K562 (cell line): ENCODE data around the gene SCAPER. TPM values are rescaled to one million over a fixed set of nuclear protein-coding genes. Genes with fewer than 3 reads are reported as not detected.

Source experiments
- ATAC-seq: fragments of 200-7000 bp; cut with Tn5 transposase; 3 replicates; pipeline ENCODE4 v1.9.1; 2020; ENCODE audit warnings: moderate library complexity
- BruUV-seq: library from RNA; stranded (reverse); fragments of 400-500 nt; replicated peaks from 2 replicates; lab custom pipeline; 2021; lab: Mats Ljungman, UMichigan
- CTCF ChIA-PET: fragments of 300-600 bp; formaldehyde crosslinking; extraction: SDS; loops from one replicate; lab custom pipeline; 2021; ENCODE audit warnings: low intra/inter-chr PET ratio; lab: Yijun Ruan, JAX
- POLR2A ChIA-PET: fragments of 300-600, 350-650 bp; sonication (Branson Sonifier 250); formaldehyde crosslinking; extraction: SDS; loops from one replicate; lab custom pipeline; 2021; ENCODE audit warnings: antibody characterized with exemption, inconsistent platforms; lab: Yijun Ruan, JAX
- DNase-seq, 4 experiments: peaks; one replicate each; pipeline versions ENCODE4 v3.0.0 to v3.0.0-alpha.2; 2011 to 2018; ENCODE audit warnings: low spot score in 3 of 4, mixed read lengths in 3 of 4; ENCODE audit errors: extremely low read depth in 1 of 4
- FAIRE-seq: peaks from 2 replicates; lab custom pipeline; 2011; peaks lifted over from hg19 to GRCh38; lab: Jason Lieb, UNC
- H2AFZ ChIP-seq: 2 replicates; pipeline ENCODE4 v1.6.0; 2011; ENCODE audit warnings: low read depth, low read length, control low read depth, inconsistent platforms
- H3K27ac ChIP-seq: fragments of 200-600 bp; 3 replicates; pipeline ENCODE4 v1.8.0; 2011; ENCODE audit warnings: low read depth, mild to moderate bottlenecking, control low read depth, inconsistent platforms, low read length, moderate library complexity, mixed read lengths; ENCODE audit errors: extremely low read depth
- H3K27me3 ChIP-seq, 2 experiments: fragments of 300-600 bp in 1 of 2; 2 replicates in 1 of 2; 3 replicates in 1 of 2; pipeline versions ENCODE4 v1.6.0 to v1.8.0; 2011; ENCODE audit warnings: inconsistent platforms in 2 of 2, low read length in 2 of 2, mild to moderate bottlenecking in 1 of 2, mixed read lengths in 1 of 2, moderate library complexity in 1 of 2; ENCODE audit not compliant: control insufficient read depth in 2 of 2, insufficient read depth in 2 of 2
- H3K36me3 ChIP-seq: fragments of 300-600 bp; 3 replicates; pipeline ENCODE4 v1.8.0; 2011; ENCODE audit warnings: mild to moderate bottlenecking, low read length, inconsistent platforms; ENCODE audit not compliant: control insufficient read depth, insufficient read depth
- H3K4me1 ChIP-seq, 2 experiments: fragments of 200-600 bp in 1 of 2; replicated peaks in 1 of 2; 2 replicates in 1 of 2; 3 replicates in 1 of 2; pipeline versions ENCODE4 v1.5.1 to v1.8.0; 2011; ENCODE audit warnings: inconsistent platforms in 2 of 2, low read length in 2 of 2, mild to moderate bottlenecking in 1 of 2, mixed read lengths in 1 of 2, moderate library complexity in 1 of 2; ENCODE audit not compliant: control insufficient read depth in 2 of 2, insufficient read depth in 2 of 2
- H3K4me2 ChIP-seq: 2 replicates; pipeline ENCODE4 v1.6.1; 2011; ENCODE audit warnings: low read length, control low read depth, inconsistent platforms, mixed read lengths; ENCODE audit not compliant: insufficient read depth
- H3K4me3 ChIP-seq: fragments of 200-600 bp; sonication (generic), shearing (Covaris generic); 2 replicates; pipeline ENCODE4 v1.5.1; 2016; ENCODE audit warnings: control low read depth, inconsistent platforms
- H3K79me2 ChIP-seq: fragments of 200-600 bp; 3 replicates; pipeline ENCODE4 v1.8.0; 2011; ENCODE audit warnings: low read length, inconsistent platforms; ENCODE audit not compliant: control insufficient read depth, insufficient read depth
- H3K9ac ChIP-seq, 2 experiments: 2 replicates each; pipeline versions ENCODE4 v1.6.0 to v1.6.1; 2011; ENCODE audit warnings: low read depth in 2 of 2, low read length in 2 of 2, control low read depth in 1 of 2, inconsistent platforms in 1 of 2, mild to moderate bottlenecking in 1 of 2, mixed read lengths in 1 of 2; ENCODE audit not compliant: insufficient read depth in 1 of 2
- H3K9me1 ChIP-seq: one replicate; pipeline ENCODE4 v1.6.0; 2011; ENCODE audit warnings: inconsistent platforms, mild to moderate bottlenecking, low read length, moderate library complexity; ENCODE audit not compliant: control insufficient read depth, insufficient read depth
- H3K9me3 ChIP-seq: replicated peaks from 2 replicates; pipeline ENCODE4 v1.5.1; 2011; ENCODE audit warnings: low read depth, low read length, inconsistent platforms; ENCODE audit not compliant: control insufficient read depth, insufficient read depth
- H4K20me1 ChIP-seq: replicated peaks from 2 replicates; pipeline ENCODE4 v1.6.1; 2011; ENCODE audit warnings: low read length, inconsistent platforms, mixed read lengths; ENCODE audit not compliant: control insufficient read depth, insufficient read depth
- ATF1 ChIP-seq, 2 experiments: fragments of 450-650 bp in 1 of 2; IDR thresholded peaks; 2 replicates each; pipeline ENCODE4 v1.6.1; 2016; ENCODE audit warnings: missing compliant biosample characterization in 1 of 2, missing genetic modification characterization in 1 of 2
- BCL6 ChIP-seq: fragments of 250-450 bp; sonication (Bioruptor Pico); IDR thresholded peaks from 2 replicates; pipeline ENCODE4 v1.4.0; 2020
- E2F3 ChIP-seq: fragments of 250-450 bp; sonication (Bioruptor Pico); IDR thresholded peaks from 2 replicates; pipeline ENCODE4 v1.4.0; 2020; ENCODE audit warnings: mild to moderate bottlenecking
- HMG20A ChIP-seq: fragments of 450-650 bp; formaldehyde crosslinking; conservative IDR thresholded peaks from 2 replicates; pipeline ENCODE4 v1.4.0; 2020; ENCODE audit warnings: mild to moderate bottlenecking, mixed read lengths
- HMGN3 ChIP-seq: IDR thresholded peaks from 2 replicates; pipeline ENCODE4 v1.6.1; 2011; ENCODE audit warnings: borderline replicate concordance, low read depth, mild to moderate bottlenecking, mixed read lengths, low read length; ENCODE audit not compliant: insufficient read length; ENCODE audit errors: extremely low read depth
- HNRNPH1 ChIP-seq: fragments of 200-400 bp; formaldehyde crosslinking; optimal IDR thresholded peaks from 2 replicates; pipeline ENCODE3; 2017; ENCODE audit warnings: low read depth, mild to moderate bottlenecking, low read length, moderate library complexity
- KHSRP ChIP-seq: fragments of 450-650 bp; IDR thresholded peaks from 2 replicates; pipeline ENCODE4 v1.6.1; 2017
- NCOR1 ChIP-seq: fragments of 450-650 bp; IDR thresholded peaks from 2 replicates; pipeline ENCODE4 v1.6.1; 2016; ENCODE audit warnings: mild to moderate bottlenecking, moderate library complexity
- ZNF224 ChIP-seq: sonication (generic); formaldehyde crosslinking; IDR thresholded peaks from 2 replicates; pipeline ENCODE4 v1.8.0; 2022; ENCODE audit warnings: mild to moderate bottlenecking, missing genetic modification reagents
- ZNF395 ChIP-seq: fragments of 200-800 bp; sonication (Bioruptor generic); IDR thresholded peaks from 2 replicates; pipeline ENCODE4 v1.6.1; 2017; ENCODE audit warnings: missing genetic modification characterization, missing compliant biosample characterization
- ZNF717 ChIP-seq: fragments of 250-450 bp; sonication (Bioruptor Pico); IDR thresholded peaks from 2 replicates; pipeline ENCODE4 v1.5.0; 2021
- WGBS: fragments of 100-300 bp; shearing (Covaris generic); methylation state at CpG from one replicate; pipeline ENCODE4 v1.1.6; 2016; ENCODE audit warnings: low coverage, mixed read lengths; ENCODE audit not compliant: insufficient coverage; ENCODE audit errors: missing lambda C conversion rate; 5-methylcytosine and 5-hydroxymethylcytosine counted together
- in situ Hi-C: fragments of 300-500 bp; cut with MboI; formaldehyde crosslinking; loops from 4 replicates; pipeline ENCODE4 v1.15.0; 2018; ENCODE audit warnings: inconsistent platforms, mixed read lengths
- intact Hi-C: fragments of 100-400 bp; cut with micrococcal nuclease; formaldehyde crosslinking; loops from 2 replicates; pipeline ENCODE4 v1.14.2; 2022
- polyA plus RNA-seq, 8 experiments: library from polyadenylated mRNA; depleted of rRNA in 4 of 8; stranded (reverse) in 5 of 8; unstranded in 3 of 8; fragments of >200 nt; fragmentation: Nextera tagmentation in 2 of 8; fragmentation: Illumina TruSeq in 1 of 8; extraction: Ambion mirVana in 2 of 8; extraction: Trizol in 1 of 8; gene quantifications; 2 replicates each; pipeline versions ENCODE4 v1.2.1 to v1.2.3, GENCODE V29; 2011 to 2014; ENCODE audit warnings: inconsistent platforms in 1 of 8, missing spikeins in 1 of 8
- total RNA-seq, 7 experiments: library from RNA; depleted of rRNA in 6 of 7; stranded (reverse); fragments of >200 nt in 6 of 7; fragmentation: Illumina TruSeq in 2 of 7; extraction: Trizol in 2 of 7; gene quantifications; 2 replicates each; pipeline versions ENCODE4 v1.2.1 to v1.2.3, GENCODE V29; 2011 to 2021; ENCODE audit warnings: low replicate concordance in 1 of 7

The SCAPER gene
- total and polyA plus RNA-seq, 9 of the 15 experiments (the other 6 are each of a cell fraction or from before 2014, with no cell fraction given): 1.3 to 5.7 (median 3.2) TPM

GRCh38 chr15:76664895-76665294 lies 240.2 kb downstream of the SCAPER start (continued):
- no peak for TF ChIP-seq ATF1 (CRISPR knock-in tag; IDR thresholded peaks at IDR 0.05)
- TF ChIP-seq ATF1 (tag; IDR thresholded peaks at IDR 0.05): 0 out of 2 replicates have a peak, but pooled peaks have one; percentile 21

- ATAC-seq: no peak
- no peak for FAIRE-seq
- Histone ChIP-seq H3K27ac (no peak overlapping the region), H4K20me1 (no peaks in the 10 kb centered on the region), H3K27me3 (no peaks in the 10 kb centered on the region), H3K36me3 (no peaks in the 10 kb centered on the region), H3K4me3 (no peak overlapping the region), H3K9me1 (no peaks in the 10 kb centered on the region), H3K4me1 (no peaks in the 10 kb centered on the region), H3K9me3 (no peaks in the 10 kb centered on the region), H3K79me2 (no peaks in the 10 kb centered on the region), H2AFZ (no peak overlapping the region), H3K4me2 (no peak overlapping the region), H3K9ac (no peak overlapping the region)
- no peak for TF ChIP-seq KHSRP
- TF ChIP-seq BCL6 (CRISPR knock-in tag): no peak
- in situ Hi-C loops (no loop called here), intact Hi-C loops (no loop called here)
- POLR2A ChIA-PET: no interaction called here
- DNase-seq: no peak
- CTCF ChIA-PET: no interaction called here
- WGBS: 10% methylated on average over 2 of the region's 2 CpGs
- BruUV-seq: no TSS peak
Measured at GRCh38 chr15:76664411-76664810, 240.7 kb downstream of the SCAPER start.

GRCh38 chr15:76663529-76663928 lies 241.6 kb downstream of the SCAPER start:
- in situ Hi-C loops (no loop called here), intact Hi-C loops (no loop called here)
- WGBS: 4% methylated on average over 2 of the region's 2 CpGs
- no peaks in the 10 kb centered on the region for H3K79me2 ChIP-seq
- H3K9me1 ChIP-seq: no peaks in the 10 kb centered on the region
- no peak overlapping the region for H3K27ac ChIP-seq
- DNase-seq: no peak
- no peaks in the 10 kb centered on the region for H3K27me3 ChIP-seq
- no peak for ATAC-seq
- no peak for FAIRE-seq
- no peak overlapping the region for H3K4me2 ChIP-seq
- no peak overlapping the region for H3K9ac ChIP-seq
- H2AFZ ChIP-seq: no peak overlapping the region
- no peaks in the 10 kb centered on the region for H4K20me1 ChIP-seq
- H3K9me3 ChIP-seq: no peaks in the 10 kb centered on the region
- TF ChIP-seq HMG20A (CRISPR knock-in tag): no peak
- TF ChIP-seq ZNF224 (CRISPR knock-in tag): no peak
- TF ChIP-seq NCOR1: no peak
- no peak for TF ChIP-seq HNRNPH1
- no peak for TF ChIP-seq E2F3 (CRISPR knock-in tag)
- TF ChIP-seq HMGN3: no peak
- TF ChIP-seq ZNF717 (CRISPR knock-in tag): no peak
- TF ChIP-seq ZNF395: no peak
- H3K4me3 ChIP-seq: no peak overlapping the region
- BruUV-seq: no TSS peak
- ChIA-PET POLR2A (interaction anchor here (0.6 kb wide), 1 partner anchor 12 kb away, joined by 3 read pairs; no protein-coding TSS in a partner anchor), CTCF (no interaction called here)
- H3K36me3 ChIP-seq: no peaks in the 10 kb centered on the region
- no peaks in the 10 kb centered on the region for H3K4me1 ChIP-seq
